GM18520 (cell line): ENCODE data around the gene TNFRSF21.
"Not testable (repeated sequence)": the region's sequence is repeated elsewhere in the genome, so short reads cannot be mapped to it uniquely, and the experiment has no call there.

Source experiments
- ATAC-seq: cut with Tn5 transposase; IDR thresholded peaks from one replicate; pipeline ENCODE4 v1.9.1; 2021; ENCODE audit not compliant: unreplicated experiment

TNFRSF21 gene

GRCh38 chr6:47290124-47290834, 19.4 kb downstream of the TNFRSF21 start:
- no peak for ATAC-seq

GRCh38 chr6:47288267-47289090, 21.2 kb downstream of the TNFRSF21 start:
- no peak for ATAC-seq

GRCh38 chr6:47286301-47286700, 23.4 kb downstream of the TNFRSF21 start:
- ATAC-seq = no peak

GRCh38 chr6:47283993-47284392, 25.7 kb downstream of the TNFRSF21 start:
- ATAC-seq = no peak

DNA sequence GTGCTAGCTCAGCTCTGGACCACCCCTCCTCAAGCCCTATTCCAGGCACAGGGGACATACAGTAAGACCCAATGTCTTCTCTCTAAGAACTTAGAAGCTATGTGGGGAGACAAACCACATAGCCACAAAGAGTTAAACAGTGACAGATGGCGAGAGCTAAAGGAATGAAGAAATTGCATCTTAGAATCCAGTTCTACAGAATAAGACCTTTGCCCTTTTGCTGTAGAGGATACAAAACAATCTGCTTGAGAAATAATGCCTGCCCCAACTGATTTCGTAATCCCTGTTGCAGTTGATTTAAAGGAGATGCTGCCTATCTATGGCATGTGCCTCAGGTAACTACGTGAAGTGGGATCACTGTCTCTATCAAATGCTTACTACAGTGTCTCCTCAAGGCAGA, 31.2 kb downstream of the TNFRSF21 start:
- no peak for ATAC-seq

DNA sequence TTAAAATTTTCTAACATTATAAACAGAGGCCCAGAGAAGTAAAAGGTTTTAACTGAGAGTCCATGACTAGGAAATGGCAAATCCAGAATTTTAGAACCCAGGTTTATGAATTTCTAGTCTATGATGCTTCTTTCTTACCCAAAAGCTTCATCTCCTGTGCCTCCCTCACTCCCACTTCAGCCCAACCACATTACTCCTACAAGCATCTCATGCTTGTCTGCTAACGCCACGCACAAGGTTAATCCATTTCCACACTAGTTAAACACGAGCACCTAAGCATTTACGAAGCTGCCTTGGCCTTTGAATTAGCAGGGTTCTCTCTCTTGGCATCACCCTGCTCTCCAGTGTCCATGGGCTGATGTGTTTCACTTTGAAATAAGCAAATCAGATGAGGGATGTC, 32.0 kb downstream of the TNFRSF21 start:
- ATAC-seq = no peak

- ATAC-seq = no peak
Observed at GRCh38 chr6:47276377-47276776, 33.3 kb downstream of the TNFRSF21 start.

- no peak for ATAC-seq
Observed at GRCh38 chr6:47275640-47276039, 34.1 kb downstream of the TNFRSF21 start.

GRCh38 chr6:47275132-47275531, 34.6 kb downstream of the TNFRSF21 start:
- ATAC-seq = not testable (repeated sequence)

- no peak for ATAC-seq
Observed at GRCh38 chr6:47268572-47269187, 41.0 kb downstream of the TNFRSF21 start.

DNA sequence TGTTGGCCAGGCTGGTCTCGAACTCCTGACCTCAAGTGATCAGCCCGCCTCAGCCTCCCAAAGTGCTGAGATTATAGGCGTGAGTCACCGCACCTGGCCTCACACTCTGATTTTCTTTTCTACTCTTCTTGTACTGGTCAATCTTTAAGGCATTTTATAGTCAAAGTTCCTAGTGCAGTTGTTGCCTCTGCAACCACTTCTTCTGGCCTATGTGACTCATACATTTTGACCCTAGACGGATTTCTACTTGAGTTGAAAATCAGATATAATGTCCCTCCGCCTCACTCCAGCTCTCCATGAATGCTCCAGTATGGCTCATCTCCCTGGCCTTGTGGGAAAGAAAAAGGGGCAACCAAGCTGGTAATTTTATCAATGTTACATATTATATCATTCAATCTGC, 42.4 kb downstream of the TNFRSF21 start:
- ATAC-seq = no peak

GRCh38 chr6:47265971-47266370, 43.7 kb downstream of the TNFRSF21 start:
- ATAC-seq = no peak

DNA sequence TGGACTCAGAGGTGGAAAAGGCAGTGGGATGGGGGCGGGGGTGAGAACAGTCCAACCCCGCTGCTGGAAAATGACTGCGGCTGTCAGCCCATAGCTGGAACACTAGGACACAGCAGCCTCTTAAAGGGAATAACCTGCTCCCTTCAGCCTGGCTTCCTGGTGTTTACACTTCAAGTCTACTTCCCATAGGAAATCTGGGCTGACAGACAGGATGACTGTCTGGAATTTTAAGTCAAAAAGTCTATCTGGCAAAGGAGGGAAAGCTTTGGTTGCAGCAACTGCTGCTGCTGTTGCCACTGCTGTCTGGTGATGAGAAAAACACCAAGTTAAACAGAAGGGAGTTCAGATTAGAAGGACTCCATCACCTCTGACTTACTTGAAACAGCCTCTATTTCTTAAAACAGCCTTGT, 44.9 kb downstream of the TNFRSF21 start:
- no peak for ATAC-seq

- ATAC-seq = no peak
Observed at GRCh38 chr6:47263268-47263667, 46.4 kb downstream of the TNFRSF21 start.

- ATAC-seq = no peak
Observed at GRCh38 chr6:47262231-47262630, 47.5 kb downstream of the TNFRSF21 start.

GRCh38 chr6:47261191-47261590, 48.5 kb downstream of the TNFRSF21 start:
- no peak for ATAC-seq

DNA sequence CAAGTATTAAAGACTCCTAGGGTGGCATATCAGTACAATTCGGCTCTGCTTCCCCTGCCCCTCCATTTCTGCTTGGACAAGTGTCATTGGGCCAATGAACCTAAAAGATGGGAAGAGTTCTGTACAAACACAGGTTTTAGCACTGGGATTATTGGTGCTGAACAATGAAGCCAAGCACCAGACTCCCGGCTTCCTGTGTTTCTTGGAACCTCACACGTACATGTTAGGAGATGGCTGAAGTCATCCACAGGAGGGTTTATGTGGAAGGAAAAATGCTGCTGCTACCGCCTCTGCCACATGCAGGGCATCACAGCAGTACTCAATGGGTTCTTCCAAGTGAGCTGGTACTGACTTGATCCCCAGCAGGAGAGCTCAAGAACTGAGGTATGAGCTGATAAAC, 49.7 kb downstream of the TNFRSF21 start:
- no peak for ATAC-seq

- no peak for ATAC-seq
Observed at GRCh38 chr6:47258724-47259347, 50.9 kb downstream of the TNFRSF21 start.

DNA sequence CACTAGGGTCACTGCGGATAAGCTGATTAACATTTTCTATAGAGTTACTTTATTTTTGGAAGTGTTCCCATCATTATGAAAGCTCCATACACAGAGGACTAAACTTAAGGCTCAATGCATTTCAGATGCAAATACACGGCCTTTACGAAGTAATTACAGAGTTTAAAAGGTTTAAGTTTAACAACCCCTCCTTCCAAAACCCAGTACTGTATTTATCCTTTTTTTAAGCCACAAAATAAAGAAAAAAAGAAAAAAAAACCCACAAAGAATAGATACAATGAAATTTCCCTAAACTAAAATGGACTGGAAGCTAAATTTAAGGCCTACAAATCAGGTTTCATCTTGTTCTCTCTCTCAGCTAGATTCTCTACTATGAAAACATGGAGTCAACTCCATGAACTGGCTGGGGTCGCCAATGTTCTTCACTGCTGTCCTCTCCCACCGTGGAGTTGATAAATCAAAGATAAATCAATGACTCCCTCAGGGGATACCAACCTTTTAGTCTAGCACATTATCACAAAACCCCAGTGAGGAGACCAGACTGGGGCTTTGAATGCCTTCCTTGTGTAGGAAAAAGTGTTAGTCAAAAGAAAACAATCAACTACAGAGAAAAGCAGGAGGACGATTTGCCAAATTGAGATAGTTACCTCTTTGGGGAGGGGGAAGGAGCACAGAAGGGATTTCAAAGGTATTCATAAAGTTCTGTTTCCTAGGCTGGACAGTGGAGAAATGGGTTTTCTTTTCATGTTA, 52.5 kb downstream of the TNFRSF21 start:
- ATAC-seq = no peak

GRCh38 chr6:47256361-47256760, 53.3 kb downstream of the TNFRSF21 start:
- no peak for ATAC-seq

- no peak for ATAC-seq
Observed at GRCh38 chr6:47254906-47255305, 54.8 kb downstream of the TNFRSF21 start.
